ENCODE results near the gene RHOA. TPM values are rescaled to one million over a fixed set of nuclear protein-coding genes. Genes with fewer than 3 reads are reported as not detected.
"Not testable (repeated sequence)": the region's sequence is repeated elsewhere in the genome, so short reads cannot be mapped to it uniquely, and the experiment has no call there.

The RHOA gene
- total RNA-seq, 2 donors from 2014 or later, result 499 to 506 TPM

DNA sequence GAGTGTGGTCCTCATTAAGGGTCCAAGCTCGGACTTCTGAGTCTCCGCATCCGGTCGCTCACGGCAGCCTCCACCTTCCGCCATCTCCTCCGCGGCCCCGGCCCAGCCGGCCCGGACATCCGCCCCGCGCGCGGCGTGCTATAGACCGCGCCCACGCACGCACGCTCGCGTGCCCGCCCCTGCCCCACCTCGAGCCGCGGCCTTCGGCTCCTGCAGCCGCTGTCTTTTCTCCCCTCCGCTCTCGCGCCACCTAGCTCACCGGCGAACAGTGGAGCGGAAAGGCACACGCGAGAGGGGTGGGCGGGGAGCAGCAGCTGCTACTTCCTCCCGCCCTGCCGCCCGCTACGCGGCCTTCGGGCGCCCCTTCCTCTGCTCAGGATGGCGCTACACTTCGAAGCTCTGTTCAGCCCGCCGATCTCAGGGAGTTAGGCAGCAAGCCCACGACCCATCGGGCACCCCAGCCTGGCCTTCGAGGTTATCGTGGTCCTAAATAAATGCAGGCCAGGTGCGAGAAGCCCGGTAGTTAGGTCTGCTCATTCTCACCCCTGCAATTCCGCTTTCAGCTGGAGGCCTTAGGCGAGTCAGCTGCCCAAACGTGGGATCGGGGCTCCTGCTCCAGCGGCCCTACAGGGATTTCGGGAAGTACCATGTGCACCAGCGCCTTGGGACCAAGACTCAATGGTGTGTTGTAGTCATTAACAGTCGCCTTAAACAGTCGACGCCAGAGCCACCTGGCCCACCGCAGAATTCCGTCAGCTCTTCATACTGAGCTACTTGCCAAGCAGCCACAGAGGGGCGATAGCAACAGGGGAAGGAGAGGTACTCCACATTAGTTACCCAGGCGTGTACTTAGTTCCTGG lies 71.6 kb downstream of the RHOA start, which contains the start of gene USP4:
TSS of gene USP4 (minus strand) at position 113 of the 860 bp plus-strand sequence. CDS start at position 84, 29 bp downstream.
- peak; percentile 93 for DNase-seq
- Histone ChIP-seq H3K9ac (ENCODE audit: low read depth in 2 of 2, low read length in 2 of 2) (peak within 1 kb of the TSS; percentile 81 to 94), H3K4me1 (peaks cover 6% of the 10 kb centered on the region), H3K27ac (peak within 1 kb of the TSS; percentile 88), H3K4me3 (peak within 1 kb of the TSS; percentile 84), H3K36me3 (peaks cover under 1% of the 10 kb centered on the region), H3K27me3 (no peaks in the 10 kb centered on the region), H3K9me3 (no peaks in the 10 kb centered on the region)
- intact Hi-C loops (cut with DNase I), result no loop called here
- TF ChIP-seq, protein P1, sequence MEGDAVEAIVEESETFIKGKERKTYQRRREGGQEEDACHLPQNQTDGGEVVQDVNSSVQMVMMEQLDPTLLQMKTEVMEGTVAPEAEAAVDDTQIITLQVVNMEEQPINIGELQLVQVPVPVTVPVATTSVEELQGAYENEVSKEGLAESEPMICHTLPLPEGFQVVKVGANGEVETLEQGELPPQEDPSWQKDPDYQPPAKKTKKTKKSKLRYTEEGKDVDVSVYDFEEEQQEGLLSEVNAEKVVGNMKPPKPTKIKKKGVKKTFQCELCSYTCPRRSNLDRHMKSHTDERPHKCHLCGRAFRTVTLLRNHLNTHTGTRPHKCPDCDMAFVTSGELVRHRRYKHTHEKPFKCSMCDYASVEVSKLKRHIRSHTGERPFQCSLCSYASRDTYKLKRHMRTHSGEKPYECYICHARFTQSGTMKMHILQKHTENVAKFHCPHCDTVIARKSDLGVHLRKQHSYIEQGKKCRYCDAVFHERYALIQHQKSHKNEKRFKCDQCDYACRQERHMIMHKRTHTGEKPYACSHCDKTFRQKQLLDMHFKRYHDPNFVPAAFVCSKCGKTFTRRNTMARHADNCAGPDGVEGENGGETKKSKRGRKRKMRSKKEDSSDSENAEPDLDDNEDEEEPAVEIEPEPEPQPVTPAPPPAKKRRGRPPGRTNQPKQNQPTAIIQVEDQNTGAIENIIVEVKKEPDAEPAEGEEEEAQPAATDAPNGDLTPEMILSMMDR (IDR thresholded peaks at IDR 0.05), result peak; percentile 31

DNA sequence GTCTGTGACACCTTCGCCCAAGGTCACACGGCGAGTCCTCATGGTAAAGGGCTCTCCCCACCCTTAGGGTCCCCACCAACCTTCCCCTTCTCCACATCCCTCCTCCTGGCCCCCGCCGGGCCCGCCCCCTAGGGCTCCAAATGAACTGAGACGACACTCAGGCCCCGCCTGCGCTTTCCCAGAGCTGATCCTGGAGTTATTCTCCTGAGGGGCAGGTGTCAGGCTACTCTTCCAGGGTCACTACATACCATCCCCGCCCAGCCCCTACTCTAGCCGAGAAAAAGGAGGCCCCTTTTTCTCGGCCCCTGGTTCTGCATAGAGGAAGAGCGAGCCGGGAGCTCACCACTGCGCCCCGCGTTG lies 72.2 kb downstream of the RHOA start:
- Histone ChIP-seq H3K9me3 (no peaks in the 10 kb centered on the region), H3K4me1 (peaks cover 6% of the 10 kb centered on the region), H3K4me3 (peak overlapping the region; percentile 84), H3K27me3 (no peaks in the 10 kb centered on the region), H3K36me3 (peaks cover 7% of the 10 kb centered on the region), H3K9ac (ENCODE audit: low read depth in 2 of 2, low read length in 2 of 2) (peak overlapping the region; percentile 81 to 94), H3K27ac (peak overlapping the region; percentile 88)
- intact Hi-C loops (cut with DNase I), result no loop called here
- DNase-seq, result peak; percentile 49
- TF ChIP-seq, protein P1 (IDR thresholded peaks at IDR 0.05), result no peak

DNA sequence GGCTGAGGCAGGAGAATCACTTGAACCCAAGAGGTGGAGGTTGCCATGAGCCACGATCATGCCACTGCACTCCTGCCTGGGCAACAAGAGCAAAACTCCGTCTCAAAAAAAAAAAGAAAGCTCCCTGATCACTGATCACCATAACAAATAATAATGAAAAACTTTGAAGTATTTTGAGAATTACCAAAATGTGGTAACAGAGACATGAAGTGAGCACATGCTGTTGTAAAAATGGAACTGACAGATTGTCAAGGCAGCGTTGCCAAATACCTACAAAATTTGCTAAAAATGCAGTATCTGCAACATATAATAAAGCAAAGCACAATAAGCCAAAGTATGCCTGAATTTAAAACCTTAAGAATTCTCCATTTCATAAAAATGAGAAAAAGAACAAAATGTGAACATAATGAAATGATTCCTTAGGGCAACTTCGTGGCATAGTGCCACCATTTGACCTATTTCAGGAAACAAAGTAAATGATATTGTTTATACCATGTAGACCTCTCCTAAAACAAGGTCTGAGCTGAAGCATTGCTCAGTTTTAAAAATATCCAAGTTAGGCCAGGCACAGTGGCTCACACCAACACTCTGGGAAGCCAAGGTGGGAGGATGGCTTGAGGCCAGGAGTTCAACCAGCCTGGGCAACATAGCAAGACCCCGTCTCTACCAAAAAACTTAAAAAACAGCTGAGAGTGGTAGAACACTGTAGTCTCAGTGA lies 77.7 kb downstream of the RHOA start:
- Histone ChIP-seq H3K9me3 (no peaks in the 10 kb centered on the region), H3K4me3 (no peak overlapping the region), H3K27ac (no peak overlapping the region), H3K4me1 (peaks cover 5% of the 10 kb centered on the region), H3K36me3 (peaks cover 10% of the 10 kb centered on the region), H3K9ac (ENCODE audit: low read depth in 2 of 2, low read length in 2 of 2) (no peak overlapping the region), H3K27me3 (no peaks in the 10 kb centered on the region)
- intact Hi-C loops (cut with DNase I), result no loop called here
- TF ChIP-seq, protein P1 (IDR thresholded peaks at IDR 0.05), result no peak
- DNase-seq, result no peak

DNA sequence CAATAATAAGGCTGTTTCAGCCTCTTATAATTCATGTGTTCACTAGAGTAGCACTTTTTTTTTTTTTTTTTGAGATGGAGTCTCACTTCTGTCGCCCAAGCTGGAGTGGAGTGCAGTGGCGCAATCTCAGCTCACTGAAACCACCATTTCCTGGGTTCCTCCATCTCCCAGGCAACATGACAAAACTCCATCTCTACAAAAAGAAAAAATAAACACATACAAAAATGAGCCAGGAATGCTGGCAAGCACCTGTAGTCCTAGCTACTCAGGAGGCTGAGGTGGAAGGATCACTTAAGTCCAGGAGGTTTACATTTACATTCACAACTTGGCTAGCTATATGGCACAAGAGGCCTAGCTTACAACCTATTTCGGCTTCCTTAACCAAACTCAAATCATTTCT lies 78.7 kb downstream of the RHOA start:
- H3K9ac ChIP-seq (ENCODE audit: low read depth in 2 of 2, low read length in 2 of 2), result no peak overlapping the region
- intact Hi-C loops (cut with DNase I), result no loop called here
- no peak overlapping the region for H3K27ac ChIP-seq
- no peaks in the 10 kb centered on the region for H3K27me3 ChIP-seq
- no peak for DNase-seq
- TF ChIP-seq, protein P1 (IDR thresholded peaks at IDR 0.05), result no peak
- H3K36me3 ChIP-seq, result peaks cover 10% of the 10 kb centered on the region
- H3K9me3 ChIP-seq, result no peaks in the 10 kb centered on the region
- H3K4me3 ChIP-seq, result no peak overlapping the region
- H3K4me1 ChIP-seq, result no peaks in the 10 kb centered on the region

DNA sequence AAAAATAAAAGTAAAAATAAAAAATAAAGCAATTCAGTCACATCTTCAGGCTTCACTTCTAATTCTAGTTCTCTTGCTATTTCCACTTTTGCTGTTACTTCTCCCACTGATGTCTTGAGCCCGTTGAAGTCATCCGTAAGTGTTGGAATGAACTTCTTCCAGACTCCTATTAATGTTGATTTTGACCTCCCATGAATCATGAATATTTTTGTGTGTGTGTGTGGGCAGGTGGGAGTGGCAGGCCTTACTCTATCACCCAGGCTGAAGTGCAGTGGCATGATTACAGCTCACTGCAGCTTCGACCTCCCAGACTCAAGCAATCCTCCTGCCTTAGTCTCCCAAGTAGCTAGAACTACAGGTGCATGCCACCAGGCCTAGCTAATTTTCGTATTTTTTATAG lies 82.6 kb downstream of the RHOA start:
- Histone ChIP-seq H3K4me3 (no peak overlapping the region), H3K4me1 (no peaks in the 10 kb centered on the region), H3K27me3 (no peaks in the 10 kb centered on the region), H3K9me3 (no peaks in the 10 kb centered on the region), H3K27ac (no peak overlapping the region), H3K36me3 (peaks cover 17% of the 10 kb centered on the region), H3K9ac (ENCODE audit: low read depth in 2 of 2, low read length in 2 of 2) (no peak overlapping the region)
- DNase-seq, result no peak
- TF ChIP-seq, protein P1 (IDR thresholded peaks at IDR 0.05), result no peak
- intact Hi-C loops (cut with DNase I), result no loop called here

DNA sequence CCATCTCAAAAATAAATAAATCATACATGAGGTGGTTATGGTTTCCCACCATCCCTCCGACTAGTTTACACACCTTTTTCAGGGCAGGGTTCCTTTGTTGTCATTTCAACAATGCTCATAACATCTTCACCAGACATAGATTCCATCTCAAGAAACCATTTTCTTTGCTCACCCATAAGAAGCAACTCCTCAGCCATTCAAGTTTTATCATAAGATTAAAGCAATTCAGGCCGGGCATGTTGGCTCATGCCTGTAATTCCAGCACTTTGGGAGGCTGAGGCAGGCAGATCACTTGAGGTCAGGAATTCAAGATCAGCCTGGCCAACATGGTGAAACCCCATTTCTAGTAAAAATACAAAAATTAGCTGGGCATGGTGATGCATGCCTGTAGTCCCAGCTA lies 83.4 kb downstream of the RHOA start:
- intact Hi-C loops (cut with DNase I); H3K27ac ChIP-seq; H3K9ac ChIP-seq (ENCODE audit: low read depth in 2 of 2, low read length in 2 of 2); H3K4me3 ChIP-seq; H3K27me3 ChIP-seq; H3K4me1 ChIP-seq; DNase-seq; H3K9me3 ChIP-seq: not testable (repeated sequence)
- H3K36me3 ChIP-seq, result peaks cover 26% of the 10 kb centered on the region
